ENCODE results near the gene COMT.

The COMT gene

GRCh38 chr22:19955241-19956128, 13.9 kb downstream of the COMT start:
- no peak overlapping the region for H2BK15ac ChIP-seq (ENCODE audit: low read depth, poor library complexity, severe bottlenecking)
- H3K14ac ChIP-seq (ENCODE audit: low read length in 2 of 2): no peak overlapping the region
- no peak overlapping the region for H3K27ac ChIP-seq (ENCODE audit: low read length, poor library complexity, severe bottlenecking)
- no peak overlapping the region for H4K8ac ChIP-seq (ENCODE audit: low read length)
- no peak overlapping the region for H2BK12ac ChIP-seq (ENCODE audit: low read length in 2 of 2)
- DNase-seq: no peak
- H3K18ac ChIP-seq (ENCODE audit: low read depth in 1 of 2, low read length in 2 of 2): no peak overlapping the region
- no peak overlapping the region for H2BK120ac ChIP-seq (ENCODE audit: low read depth, low read length)
- H3K4ac ChIP-seq (ENCODE audit: low read depth in 1 of 2, low read length in 2 of 2): no peak overlapping the region
- no peak overlapping the region for H3K9ac ChIP-seq (ENCODE audit: low read length)
- no peak overlapping the region for H3K23ac ChIP-seq (ENCODE audit: low read length in 2 of 2)
- 92% methylated on average over 19 of the region's 19 CpGs for WGBS
- H4K91ac ChIP-seq (ENCODE audit: low read length): no peak overlapping the region
- no peaks in the 10 kb centered on the region for H3K27me3 ChIP-seq (ENCODE audit: control insufficient read depth in 1 of 2, insufficient read depth in 1 of 2, low read length in 2 of 2)
- H2AFZ ChIP-seq (ENCODE audit: low read depth, low read length): no peak overlapping the region
- no peak overlapping the region for H3K4me2 ChIP-seq (ENCODE audit: low read length, poor library complexity, severe bottlenecking)
- peaks cover 6% of the 10 kb centered on the region for H3K79me1 ChIP-seq (replicated peaks; ENCODE audit: low read length, poor library complexity, severe bottlenecking)
- no peak overlapping the region for H3K4me3 ChIP-seq (ENCODE audit: insufficient read depth in 1 of 2, low read depth in 1 of 2, low read length in 2 of 2)
- H3K4me1 ChIP-seq (ENCODE audit: control insufficient read depth, insufficient read depth, low read depth, low read length): peaks cover 34% of the 10 kb centered on the region
- H3K36me3 ChIP-seq (ENCODE audit: control insufficient read depth in 1 of 2, insufficient read depth in 2 of 2, low read depth in 1 of 2, low read length in 2 of 2): peaks cover 10 to 20% of the 10 kb centered on the region in 2 experiments
- H2AK5ac ChIP-seq (ENCODE audit: low read length, severe bottlenecking): no peak overlapping the region
- H2BK5ac ChIP-seq (ENCODE audit: low read depth, low read length, poor library complexity, severe bottlenecking): no peak overlapping the region
- no peaks in the 10 kb centered on the region for H3K9me3 ChIP-seq (ENCODE audit: control insufficient read depth, low read length)

DNA sequence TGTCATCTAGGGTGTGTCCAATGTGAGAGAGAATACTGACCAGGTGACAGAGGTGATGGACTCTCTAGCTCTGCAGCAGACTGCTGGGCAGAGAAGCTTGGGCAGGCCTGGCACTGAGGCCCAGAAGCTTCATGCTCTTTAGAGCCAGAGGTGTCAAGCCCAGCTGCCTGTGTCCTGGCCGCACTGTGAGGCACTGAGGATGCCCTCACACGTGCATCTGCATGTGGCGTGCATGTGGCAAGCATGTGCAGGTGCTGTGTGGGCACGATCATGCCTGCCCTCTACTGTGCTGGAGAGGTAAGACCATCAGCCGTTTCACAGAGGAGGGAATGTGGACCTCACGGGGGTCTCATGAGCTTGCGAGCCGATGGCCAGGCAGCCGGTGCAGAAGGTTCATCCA, 15.9 kb downstream of the COMT start:
- H2BK12ac ChIP-seq (ENCODE audit: low read length in 2 of 2): no peak overlapping the region
- no peaks in the 10 kb centered on the region for H3K9me3 ChIP-seq (ENCODE audit: control insufficient read depth, low read length)
- peaks cover 37% of the 10 kb centered on the region for H3K4me1 ChIP-seq (ENCODE audit: control insufficient read depth, insufficient read depth, low read depth, low read length)
- H2BK5ac ChIP-seq (ENCODE audit: low read depth, low read length, poor library complexity, severe bottlenecking): no peak overlapping the region
- no peak overlapping the region for H2BK15ac ChIP-seq (ENCODE audit: low read depth, poor library complexity, severe bottlenecking)
- no peaks in the 10 kb centered on the region for H3K27me3 ChIP-seq (ENCODE audit: control insufficient read depth in 1 of 2, insufficient read depth in 1 of 2, low read length in 2 of 2)
- H3K27ac ChIP-seq (ENCODE audit: low read length, poor library complexity, severe bottlenecking): no peak overlapping the region
- H3K23ac ChIP-seq (ENCODE audit: low read length in 2 of 2): peak overlapping the region in 1 of 2 experiments; percentile 34
- H3K36me3 ChIP-seq (ENCODE audit: control insufficient read depth in 1 of 2, insufficient read depth in 2 of 2, low read depth in 1 of 2, low read length in 2 of 2): peaks cover 0 to 29% of the 10 kb centered on the region in 2 experiments
- no peak overlapping the region for H2BK120ac ChIP-seq (ENCODE audit: low read depth, low read length)
- no peak overlapping the region for H3K4ac ChIP-seq (ENCODE audit: low read depth in 1 of 2, low read length in 2 of 2)
- no peak overlapping the region for H3K4me2 ChIP-seq (ENCODE audit: low read length, poor library complexity, severe bottlenecking)
- H3K4me3 ChIP-seq (ENCODE audit: insufficient read depth in 1 of 2, low read depth in 1 of 2, low read length in 2 of 2): peak overlapping the region in 1 of 2 experiments; percentile 1
- H4K91ac ChIP-seq (ENCODE audit: low read length): no peak overlapping the region
- H3K14ac ChIP-seq (ENCODE audit: low read length in 2 of 2): no peak overlapping the region
- DNase-seq: no peak
- peaks cover 4% of the 10 kb centered on the region for H3K79me1 ChIP-seq (replicated peaks; ENCODE audit: low read length, poor library complexity, severe bottlenecking)
- no peak overlapping the region for H2AFZ ChIP-seq (ENCODE audit: low read depth, low read length)
- H3K18ac ChIP-seq (ENCODE audit: low read depth in 1 of 2, low read length in 2 of 2): no peak overlapping the region
- 89% methylated on average over 5 of the region's 9 CpGs for WGBS
- no peak overlapping the region for H3K9ac ChIP-seq (ENCODE audit: low read length)
- no peak overlapping the region for H4K8ac ChIP-seq (ENCODE audit: low read length)
- no peak overlapping the region for H2AK5ac ChIP-seq (ENCODE audit: low read length, severe bottlenecking)

DNA sequence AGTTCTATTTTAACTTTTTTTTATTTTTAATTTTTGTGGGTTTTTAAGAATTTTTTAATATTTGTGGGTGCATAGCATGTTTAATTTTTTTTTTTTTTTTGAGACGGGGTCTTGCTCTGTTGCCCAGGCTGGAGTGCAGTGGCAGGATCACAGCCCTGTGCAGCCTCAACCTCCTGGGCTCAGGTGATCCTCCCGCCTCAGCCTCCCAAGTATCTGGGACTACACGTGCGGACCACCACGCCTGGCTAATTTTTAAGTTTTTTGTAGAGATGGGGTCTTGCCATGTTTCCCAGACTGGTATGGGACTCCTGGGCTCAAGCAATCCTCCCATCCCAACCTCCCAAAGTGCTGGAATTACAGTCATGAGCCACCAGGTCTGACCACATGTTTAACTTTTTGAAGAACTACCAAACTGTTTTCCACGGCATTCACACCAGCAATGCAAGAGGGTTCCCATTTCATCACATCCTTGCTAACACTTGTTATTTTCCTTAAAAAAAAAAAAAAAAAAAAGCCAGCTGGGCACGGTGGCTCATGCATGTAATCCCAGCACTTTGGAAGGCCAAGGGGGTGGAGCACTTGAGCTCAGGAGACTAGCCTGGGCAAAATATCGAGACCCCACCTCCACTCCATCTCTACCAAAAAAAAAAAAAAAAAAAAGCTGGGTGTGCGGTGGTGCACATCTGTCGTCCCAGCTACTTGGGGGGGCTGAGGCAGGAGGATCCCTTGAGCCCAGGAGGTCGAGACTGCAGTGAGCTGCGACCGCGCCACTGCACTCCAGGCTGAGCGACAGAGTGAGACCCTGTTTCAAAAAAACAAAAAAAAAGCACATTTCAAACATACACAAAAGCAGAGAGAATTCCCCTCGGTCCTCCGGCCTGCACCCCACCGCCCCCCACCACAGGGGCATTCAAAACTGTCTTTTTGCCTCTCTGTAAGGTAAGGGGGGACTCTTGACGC, 16.8 kb downstream of the COMT start:
- Histone ChIP-seq H2BK120ac (ENCODE audit: low read depth, low read length) (peak overlapping the region; percentile 67), H3K4me1 (ENCODE audit: control insufficient read depth, insufficient read depth, low read depth, low read length) (peaks cover 43% of the 10 kb centered on the region), H2BK15ac (ENCODE audit: low read depth, poor library complexity, severe bottlenecking) (no peak overlapping the region), H3K27me3 (ENCODE audit: control insufficient read depth in 1 of 2, insufficient read depth in 1 of 2, low read length in 2 of 2) (no peaks in the 10 kb centered on the region), H4K8ac (ENCODE audit: low read length) (peak overlapping the region; percentile 64), H2BK5ac (ENCODE audit: low read depth, low read length, poor library complexity, severe bottlenecking) (no peak overlapping the region), H3K18ac (ENCODE audit: low read depth in 1 of 2, low read length in 2 of 2) (peak overlapping the region; percentile 33 to 78), H3K4ac (ENCODE audit: low read depth in 1 of 2, low read length in 2 of 2) (peak overlapping the region; percentile 70 to 74), H3K27ac (ENCODE audit: low read length, poor library complexity, severe bottlenecking) (peak overlapping the region; percentile 28), H4K91ac (ENCODE audit: low read length) (peak overlapping the region; percentile 71), H3K4me2 (ENCODE audit: low read length, poor library complexity, severe bottlenecking) (peak overlapping the region; percentile 88), H3K36me3 (ENCODE audit: control insufficient read depth in 1 of 2, insufficient read depth in 2 of 2, low read depth in 1 of 2, low read length in 2 of 2) (peaks cover 0 to 26% of the 10 kb centered on the region in 2 experiments), H2AK5ac (ENCODE audit: low read length, severe bottlenecking) (peak overlapping the region; percentile 64), H3K4me3 (ENCODE audit: insufficient read depth in 1 of 2, low read depth in 1 of 2, low read length in 2 of 2) (peak overlapping the region in 1 of 2 experiments; percentile 78), H3K9me3 (ENCODE audit: control insufficient read depth, low read length) (no peaks in the 10 kb centered on the region), H3K79me1 (replicated peaks; ENCODE audit: low read length, poor library complexity, severe bottlenecking) (peaks cover 4% of the 10 kb centered on the region), H2BK12ac (ENCODE audit: low read length in 2 of 2) (no peak overlapping the region), H3K9ac (ENCODE audit: low read length) (peak overlapping the region; percentile 83), H3K23ac (ENCODE audit: low read length in 2 of 2) (no peak overlapping the region), H2AFZ (ENCODE audit: low read depth, low read length) (no peak overlapping the region), H3K14ac (ENCODE audit: low read length in 2 of 2) (no peak overlapping the region)
- WGBS: 78% methylated on average over 18 of the region's 19 CpGs
- DNase-seq: peak; percentile 84
